BJ (cell line): ENCODE results near the gene HECTD2. TPM values are rescaled to one million over a fixed set of nuclear protein-coding genes. Genes with fewer than 3 reads are reported as not detected.

Experiments used
- CTCF ChIA-PET: fragments of 350-600 bp; formaldehyde crosslinking; extraction: SDS; loops from one replicate; lab custom pipeline; 2021; ENCODE audit warnings: antibody characterized with exemption, inconsistent platforms; lab: Yijun Ruan, JAX
- POLR2A ChIA-PET: fragments of 300-600 bp; sonication (Branson Sonifier 250); formaldehyde crosslinking; extraction: SDS; loops from one replicate; lab custom pipeline; 2021; ENCODE audit warnings: antibody characterized with exemption; lab: Charles Lee
- DNase-seq: peaks from one replicate; pipeline ENCODE4 v3.0.0-alpha.2; 2011; ENCODE audit warnings: low read depth
- H3K27me3 ChIP-seq: 2 replicates; pipeline ENCODE4 v1.6.0; 2011; ENCODE audit warnings: low read length; ENCODE audit not compliant: control insufficient read depth, insufficient read depth
- H3K36me3 ChIP-seq: 2 replicates; pipeline ENCODE4 v1.5.1; 2011; ENCODE audit warnings: low read length; ENCODE audit not compliant: control insufficient read depth, insufficient read depth
- H3K4me3 ChIP-seq: 2 replicates; pipeline ENCODE4 v1.5.1; 2011; ENCODE audit warnings: low read depth, mild to moderate bottlenecking, control low read depth, low read length
- CTCF ChIP-seq: IDR thresholded peaks from 2 replicates; pipeline ENCODE4 v1.5.1; 2011; ENCODE audit warnings: low read depth, mild to moderate bottlenecking, control low read depth, inconsistent platforms, low read length, moderate library complexity; ENCODE audit not compliant: insufficient read depth
- polyA plus RNA-seq: library from polyadenylated mRNA; depleted of rRNA; stranded (reverse); fragments of >200 nt; gene quantifications from 2 replicates; pipeline ENCODE4 v1.2.3, GENCODE V29; 2011

Gene HECTD2
- polyA plus RNA-seq, 1 experiment = 3.6 TPM

- ChIA-PET CTCF (no interaction called here), POLR2A (no interaction called here)
- no peak for TF ChIP-seq CTCF
- H3K4me3 ChIP-seq = no peak overlapping the region
- no peaks in the 10 kb centered on the region for H3K27me3 ChIP-seq
- no peaks in the 10 kb centered on the region for H3K36me3 ChIP-seq
- no peak for DNase-seq
These were observed 110.5 kb downstream of the HECTD2 start for GRCh38 chr10:91520661-91521060.

- CTCF ChIA-PET = no interaction called here
- no peak overlapping the region for H3K4me3 ChIP-seq
- POLR2A ChIA-PET = no interaction called here
- DNase-seq = no peak
- TF ChIP-seq CTCF = no peak
- H3K36me3 ChIP-seq = no peaks in the 10 kb centered on the region
- H3K27me3 ChIP-seq = no peaks in the 10 kb centered on the region
These were observed 111.3 kb downstream of the HECTD2 start for GRCh38 chr10:91521439-91521838.

DNA sequence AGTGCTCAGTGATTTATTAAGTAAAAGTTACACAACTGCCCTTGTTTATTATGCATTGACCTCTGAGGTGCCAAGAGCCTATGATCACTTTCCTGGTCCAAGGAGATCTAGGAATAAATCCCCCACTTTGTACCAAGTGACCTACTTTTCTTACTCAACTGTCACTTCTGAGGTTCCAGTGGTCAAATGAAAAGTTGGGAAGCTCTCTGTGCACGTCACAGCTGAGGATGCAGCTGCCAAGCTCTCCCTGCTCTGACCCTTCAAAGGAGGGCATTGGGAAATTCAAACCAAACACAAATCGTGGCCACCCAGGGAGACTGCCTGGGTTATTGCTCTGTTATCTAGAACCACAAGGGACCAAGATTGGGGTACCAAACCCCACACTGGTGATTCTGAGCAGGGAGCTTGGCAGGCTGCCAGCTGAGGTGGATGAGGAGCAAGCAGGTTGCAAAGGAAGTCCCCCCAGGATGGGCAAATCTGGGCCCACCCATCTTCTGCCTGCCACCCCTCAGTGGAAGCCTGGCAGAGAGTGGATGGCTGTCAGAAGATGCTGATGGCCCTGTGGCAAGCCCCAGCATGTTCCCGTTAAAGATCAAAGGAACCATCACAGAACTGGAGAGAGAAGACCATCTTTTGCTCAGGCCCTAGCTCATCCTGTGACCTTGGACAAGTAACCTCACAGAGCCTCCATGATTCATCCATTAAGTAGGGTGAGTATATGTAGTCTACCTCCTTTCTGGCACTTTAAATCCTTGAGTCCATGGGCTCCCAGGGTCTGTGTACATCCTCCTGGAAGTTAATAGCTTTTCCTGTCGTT, 116.0 kb downstream of the HECTD2 start:
- ChIA-PET CTCF (interaction anchor here (0.8 to 0.9 kb wide), 2 partner anchors 26 to 109 kb away, joined by 3 to 4 read pairs; no protein-coding TSS in a partner anchor), POLR2A (no interaction called here)
- no peak overlapping the region for H3K4me3 ChIP-seq
- H3K27me3 ChIP-seq = no peaks in the 10 kb centered on the region
- no peak for DNase-seq
- no peaks in the 10 kb centered on the region for H3K36me3 ChIP-seq
- TF ChIP-seq CTCF = no peak

DNA sequence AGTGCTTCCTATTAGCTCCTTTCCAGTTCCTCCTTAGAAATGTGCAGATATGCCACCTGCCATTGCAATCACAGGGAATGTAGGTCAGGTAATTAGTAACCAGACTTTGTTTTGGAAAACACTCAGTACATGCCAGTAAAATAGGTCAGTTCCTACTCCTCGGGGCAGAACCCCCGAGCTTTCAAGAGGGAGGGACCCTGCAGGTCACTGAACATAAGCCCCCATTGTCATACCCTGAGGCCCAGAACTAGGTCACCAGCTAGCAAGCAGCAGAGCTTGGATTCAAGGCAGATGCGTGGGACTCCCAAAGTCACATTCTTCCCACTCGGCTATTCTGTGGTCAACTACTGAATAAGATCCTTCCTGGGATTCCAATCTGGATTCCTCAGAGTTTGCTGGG, 117.9 kb downstream of the HECTD2 start:
- POLR2A ChIA-PET = no interaction called here
- no peak for DNase-seq

More for the DNA sequence above, 117.9 kb downstream of the HECTD2 start:
- Histone ChIP-seq H3K27me3 (no peaks in the 10 kb centered on the region), H3K4me3 (no peak overlapping the region), H3K36me3 (no peaks in the 10 kb centered on the region)
- CTCF ChIA-PET = interaction anchor here (0.8 kb wide), 1 partner anchor 10 kb away, joined by 3 read pairs; no protein-coding TSS in a partner anchor
- TF ChIP-seq CTCF = no peak
